ENCODE measurements around the gene ARL8A.

- TF ChIP-seq CTCF (conservative IDR thresholded peaks at IDR 0.05) (no peak), ZFX (IDR thresholded peaks at IDR 0.05) (no peak)
Measured at GRCh38 chr1:202173993-202174392, 29.5 kb upstream of the ARL8A start.
